Measurements from ENCODE around the gene SH3GL3.

The SH3GL3 gene, protein sequence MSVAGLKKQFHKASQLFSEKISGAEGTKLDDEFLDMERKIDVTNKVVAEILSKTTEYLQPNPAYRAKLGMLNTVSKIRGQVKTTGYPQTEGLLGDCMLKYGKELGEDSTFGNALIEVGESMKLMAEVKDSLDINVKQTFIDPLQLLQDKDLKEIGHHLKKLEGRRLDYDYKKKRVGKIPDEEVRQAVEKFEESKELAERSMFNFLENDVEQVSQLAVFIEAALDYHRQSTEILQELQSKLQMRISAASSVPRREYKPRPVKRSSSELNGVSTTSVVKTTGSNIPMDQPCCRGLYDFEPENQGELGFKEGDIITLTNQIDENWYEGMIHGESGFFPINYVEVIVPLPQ

GRCh38 chr15:83446904-83447709 lies at the start of gene SH3GL3:
Gene SH3GL3, plus strand, starts transcription at chr15:83447341. Its CDS starts 193 bp downstream, at chr15:83447534.
- peak in 1 of 2 donors; percentile 5 for DNase-seq (ENCODE audit: low read depth in 2 of 2)

GRCh38 chr15:83398626-83399025 lies 48.5 kb upstream of the SH3GL3 start:
- DNase-seq (ENCODE audit: low read depth in 2 of 2), result no peak

- DNase-seq (ENCODE audit: low read depth in 2 of 2), result no peak
Measured at GRCh38 chr15:83404121-83404520, 43.0 kb upstream of the SH3GL3 start.

DNA sequence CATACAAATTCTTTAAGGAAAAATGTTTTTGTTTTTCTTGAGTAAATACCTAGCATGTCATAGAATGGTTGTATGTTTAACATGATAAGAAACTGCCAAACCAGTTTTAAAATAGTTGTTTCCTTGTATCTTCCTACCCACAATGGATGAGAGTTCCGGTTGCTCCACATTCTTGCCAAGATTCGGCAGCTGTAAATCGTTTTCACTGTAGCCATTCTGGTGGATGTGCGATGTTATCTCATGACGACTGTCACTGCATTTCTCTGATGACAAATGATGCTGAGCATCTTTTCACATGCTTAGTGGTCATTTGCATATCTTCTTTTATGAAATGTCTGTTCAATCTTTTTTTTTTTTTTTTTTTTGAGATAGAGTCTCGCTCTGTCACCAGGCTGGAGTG lies 36.6 kb upstream of the SH3GL3 start:
- no peak for DNase-seq (ENCODE audit: low read depth in 2 of 2)

DNA sequence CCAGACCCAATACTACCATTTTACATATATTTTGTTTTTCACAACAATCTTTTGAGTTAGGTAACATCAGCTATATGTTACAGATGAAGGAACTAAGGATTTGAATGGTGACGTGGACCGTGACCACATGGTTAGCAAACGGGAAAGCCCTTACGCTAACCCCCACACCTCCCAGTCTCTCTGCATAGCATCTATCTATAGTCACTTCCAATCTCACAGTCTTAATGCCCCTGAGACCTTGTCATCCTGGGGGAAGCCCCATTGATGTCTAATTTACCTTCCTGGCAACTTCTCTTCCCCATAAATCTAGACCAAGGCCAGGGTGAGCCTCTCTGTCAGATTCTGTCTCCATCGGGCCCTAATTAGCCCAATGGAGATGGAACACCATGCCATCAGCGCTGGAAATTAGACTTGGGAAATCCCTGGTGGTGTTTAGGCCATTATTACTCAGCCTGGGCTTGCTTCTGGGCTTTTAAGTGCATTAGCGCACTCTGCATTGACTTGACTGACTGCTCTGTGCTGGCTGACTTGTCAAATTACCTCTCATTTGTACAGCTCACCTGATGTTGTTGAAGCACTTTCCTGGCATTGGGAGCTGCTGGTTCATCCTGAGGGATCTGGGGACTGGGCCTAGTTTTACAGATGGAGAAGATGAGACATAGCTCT lies 34.0 kb upstream of the SH3GL3 start:
- DNase-seq (ENCODE audit: low read depth in 2 of 2), result no peak

DNA sequence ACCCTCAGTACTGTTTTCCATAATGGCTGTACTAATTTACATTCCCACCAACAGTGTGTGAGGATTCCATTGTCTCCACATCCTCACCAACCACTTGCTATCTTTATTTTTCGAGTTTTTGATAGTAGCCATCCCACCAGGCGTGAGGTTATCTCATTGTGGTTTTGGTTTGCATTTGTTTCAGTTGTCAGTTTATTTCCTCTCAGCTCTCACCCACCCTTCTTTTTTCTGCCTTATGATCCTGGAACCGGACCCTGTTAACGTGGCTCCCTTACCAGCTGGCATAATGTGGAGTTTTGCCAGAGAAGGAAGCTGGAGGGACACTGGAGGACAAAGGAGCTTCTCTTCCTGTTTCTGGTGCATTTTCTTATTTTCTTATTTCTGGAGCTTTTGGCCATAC lies 25.1 kb upstream of the SH3GL3 start:
- DNase-seq (ENCODE audit: low read depth in 2 of 2), result no peak

GRCh38 chr15:83422541-83422940 lies 24.6 kb upstream of the SH3GL3 start:
- no peak for DNase-seq (ENCODE audit: low read depth in 2 of 2)

- no peak for DNase-seq (ENCODE audit: low read depth in 2 of 2)
Measured at GRCh38 chr15:83424101-83424500, 23.0 kb upstream of the SH3GL3 start.

DNA sequence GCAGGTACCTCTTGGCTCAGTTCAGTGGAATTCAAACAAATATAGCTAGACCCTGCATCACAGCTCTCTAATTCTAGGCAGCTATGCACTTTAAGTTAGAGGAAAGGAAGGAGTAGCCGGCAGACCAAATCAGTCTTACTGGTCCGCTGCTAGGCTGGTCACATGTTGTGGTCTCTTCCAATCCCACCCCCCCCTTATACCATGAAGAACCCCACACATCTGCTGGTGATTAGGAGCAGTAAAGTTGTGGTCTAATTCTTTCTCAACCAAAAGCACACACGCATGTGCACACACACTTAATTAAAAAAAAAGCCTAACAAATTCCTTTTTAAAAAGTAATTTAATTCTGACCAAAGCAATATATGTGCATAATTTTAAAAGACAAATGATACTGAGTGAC lies 16.7 kb upstream of the SH3GL3 start:
- no peak for DNase-seq (ENCODE audit: low read depth in 2 of 2)

- no peak for DNase-seq (ENCODE audit: low read depth in 2 of 2)
Measured at GRCh38 chr15:83431521-83431920, 15.6 kb upstream of the SH3GL3 start.

DNA sequence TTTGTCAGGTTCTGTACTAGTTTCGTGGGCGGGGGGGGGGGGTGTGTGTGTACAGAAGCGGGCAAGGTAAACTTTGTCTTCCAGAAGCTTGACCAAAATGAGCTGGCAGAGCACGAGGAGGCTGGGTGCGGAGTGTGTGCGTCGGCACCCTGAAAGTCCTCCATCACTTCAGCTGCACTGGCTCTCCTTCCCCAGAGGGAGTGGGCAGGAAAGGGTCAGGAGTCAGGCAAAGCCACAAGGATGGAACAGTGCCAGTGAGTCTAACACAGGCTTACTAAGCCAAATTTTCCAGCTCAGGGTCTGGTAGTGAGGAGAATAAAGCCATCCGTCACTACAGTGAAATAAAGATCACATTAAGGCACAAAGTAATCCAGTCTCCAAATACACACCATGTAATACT lies 11.9 kb upstream of the SH3GL3 start:
- no peak for DNase-seq (ENCODE audit: low read depth in 2 of 2)

DNA sequence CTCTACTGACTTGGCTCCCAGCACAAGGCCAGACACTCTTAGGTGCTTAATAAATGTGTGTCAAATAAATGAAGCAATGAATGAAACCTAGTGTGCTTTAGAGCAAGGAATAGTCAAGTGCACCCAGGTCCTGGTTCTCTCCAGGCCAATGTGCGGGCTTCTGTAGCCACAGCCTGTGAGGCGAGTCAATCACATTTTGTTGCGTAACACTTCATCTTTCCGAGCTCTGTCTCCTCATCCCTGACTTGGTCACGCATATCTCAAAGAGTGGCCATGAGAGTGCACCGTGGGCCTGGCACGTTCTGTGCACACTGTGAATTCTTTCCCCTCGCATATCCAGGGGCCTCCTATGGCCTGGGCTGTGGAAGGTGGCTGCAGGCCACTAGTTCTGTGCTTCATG lies 11.4 kb upstream of the SH3GL3 start:
- DNase-seq (ENCODE audit: low read depth in 2 of 2), result no peak

- no peak for DNase-seq (ENCODE audit: low read depth in 2 of 2)
Measured at GRCh38 chr15:83436513-83437158, 10.5 kb upstream of the SH3GL3 start.

DNA sequence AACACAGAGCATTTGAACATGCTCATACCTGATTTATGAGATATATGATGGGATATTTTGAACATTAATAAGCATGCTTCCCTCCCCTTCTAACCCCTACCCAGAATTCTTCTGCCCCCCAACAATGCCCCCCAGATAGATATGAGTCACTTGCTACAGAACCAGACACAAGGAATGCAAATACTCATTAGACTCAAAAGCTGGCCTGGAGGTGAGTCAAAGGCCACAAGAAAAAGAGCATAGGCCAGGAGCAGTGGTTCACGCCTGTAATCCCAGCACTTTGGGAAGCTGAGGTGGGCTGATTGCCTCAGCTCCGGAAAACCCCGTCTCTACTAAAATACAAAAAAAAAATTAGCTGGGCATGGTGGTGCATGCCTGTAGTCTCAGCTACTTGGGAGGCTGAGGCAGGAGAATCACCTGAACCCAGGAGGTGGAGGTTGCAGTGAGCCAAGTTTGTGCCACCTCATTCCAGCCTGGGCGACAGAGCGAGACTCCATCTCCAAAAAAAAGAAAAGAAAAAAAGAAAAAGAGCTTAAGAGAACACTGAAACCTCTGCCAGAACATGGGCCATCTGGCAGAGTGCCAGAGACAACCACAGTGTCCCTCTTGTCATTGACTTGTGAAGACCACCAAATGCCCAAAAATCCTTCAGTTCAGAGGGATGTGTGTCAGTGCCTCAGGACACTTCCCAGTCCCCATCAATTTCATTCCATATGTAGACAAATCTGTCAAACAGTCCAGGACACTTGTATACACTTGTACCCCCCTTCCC lies 3.9 kb upstream of the SH3GL3 start:
- DNase-seq (ENCODE audit: low read depth in 2 of 2), result no peak

- no peak for DNase-seq (ENCODE audit: low read depth in 2 of 2)
Measured at GRCh38 chr15:83444936-83445335, 2.2 kb upstream of the SH3GL3 start.

DNA sequence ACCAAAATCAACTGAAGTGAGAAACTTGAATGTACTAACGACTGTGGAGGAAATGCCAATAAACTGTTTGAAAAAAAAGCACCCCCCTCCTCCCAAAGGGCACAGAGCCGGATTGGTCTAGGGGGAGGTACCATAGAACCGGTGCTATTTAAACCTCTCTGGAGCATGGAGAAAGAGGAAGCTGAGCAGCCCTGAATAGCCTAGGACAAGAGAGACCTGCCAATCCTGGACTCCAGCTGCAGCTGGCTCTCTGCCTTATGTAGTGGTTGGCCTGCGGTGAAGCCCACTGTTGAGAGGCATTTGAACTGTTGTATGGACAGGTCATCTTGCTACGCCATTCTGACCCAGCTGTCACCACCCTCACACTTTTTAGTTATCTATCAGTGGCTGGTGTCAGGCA lies 1.5 kb upstream of the SH3GL3 start:
- DNase-seq (ENCODE audit: low read depth in 2 of 2), result no peak

DNA sequence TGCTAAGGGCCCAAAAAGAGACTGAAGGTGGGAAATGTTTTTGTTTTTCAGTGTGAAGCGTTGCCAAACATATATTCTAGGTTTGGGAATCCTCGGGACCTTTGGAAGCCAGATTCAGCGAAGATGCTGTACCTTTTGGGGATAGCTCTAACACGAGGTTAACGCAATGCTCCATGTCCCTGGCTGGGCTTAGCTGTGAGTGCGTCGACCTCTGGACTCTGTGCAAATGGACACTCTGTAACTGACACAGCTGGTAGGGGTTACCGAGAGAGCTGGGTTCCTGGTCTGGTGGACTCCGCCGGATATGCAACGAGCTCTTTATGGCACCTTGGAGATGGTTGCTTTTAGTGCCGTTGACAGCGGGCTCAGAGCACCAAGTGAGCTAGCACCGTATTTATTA lies 724 bp upstream of the SH3GL3 start:
- DNase-seq (ENCODE audit: low read depth in 2 of 2), result no peak

GRCh38 chr15:83449250-83449671 lies 2.1 kb downstream of the SH3GL3 start:
- no peak for DNase-seq (ENCODE audit: low read depth in 2 of 2)

GRCh38 chr15:83449937-83450506 lies 2.9 kb downstream of the SH3GL3 start:
- no peak for DNase-seq (ENCODE audit: low read depth in 2 of 2)

GRCh38 chr15:83457149-83457548 lies 10.0 kb downstream of the SH3GL3 start:
- DNase-seq (ENCODE audit: low read depth in 2 of 2), result no peak

GRCh38 chr15:83458381-83458780 lies 11.2 kb downstream of the SH3GL3 start:
- no peak for DNase-seq (ENCODE audit: low read depth in 2 of 2)
